Activated naive CD8-positive, alpha-beta T cell treated with anti-CD3 and anti-CD28 coated beads, Interleukin-2, amount 10 ng/mL, durations not matched to agents 7 days and 5 days (primary cell): ENCODE results near the gene SPSB1. TPM values are rescaled to one million over a fixed set of nuclear protein-coding genes. Genes with fewer than 3 reads are reported as not detected.
A peak's percentile ranks its signal among the peaks of the same experiment; 100 is the strongest.

Source experiments
- ATAC-seq: fragments of 150-1000 bp; cut with Tn5 transposase; one replicate; pipeline ENCODE4 v1.10.0; 2021; ENCODE audit warnings: low read depth, moderate library complexity
- POLR2A ChIA-PET: fragments of 350-600 bp; sonication (Branson Sonifier 250); formaldehyde crosslinking; loops from one replicate; lab custom pipeline; 2021; ENCODE audit warnings: antibody characterized with exemption; lab: Charles Lee
- DNase-seq: peaks from one replicate; pipeline ENCODE4 v3.0.0; 2021
- H3K27ac Mint-ChIP-seq: one replicate; pipeline ENCODE4 v1.8.0; 2022; ENCODE audit warnings: mild to moderate bottlenecking, mixed read lengths
- H3K27me3 Mint-ChIP-seq: one replicate; pipeline ENCODE4 v1.8.0; 2022; ENCODE audit warnings: mild to moderate bottlenecking, moderate library complexity, mixed read lengths
- H3K36me3 Mint-ChIP-seq: one replicate; pipeline ENCODE4 v1.8.0; 2021; ENCODE audit warnings: mild to moderate bottlenecking, mixed read lengths
- H3K4me1 Mint-ChIP-seq: one replicate; pipeline ENCODE4 v1.8.0; 2021; ENCODE audit warnings: mixed read lengths
- H3K4me3 Mint-ChIP-seq: one replicate; pipeline ENCODE4 v1.8.0; 2022; ENCODE audit warnings: mild to moderate bottlenecking, moderate library complexity, mixed read lengths
- H3K9me3 Mint-ChIP-seq: one replicate; pipeline ENCODE4 v1.8.0; 2021; ENCODE audit warnings: mixed read lengths
- total RNA-seq, 2 experiments: library from RNA; stranded (reverse); gene quantifications; one replicate each; pipeline ENCODE4 v1.2.3, GENCODE V29; 2021

The SPSB1 gene
- total RNA-seq, 2 experiments from 2014 or later: 1.6 TPM

GRCh38 chr1:9249534-9250410 lies 42.9 kb upstream of the SPSB1 start:
- H3K36me3 Mint-ChIP-seq: no peaks in the 10 kb centered on the region
- H3K27me3 Mint-ChIP-seq: no peaks in the 10 kb centered on the region
- POLR2A ChIA-PET: interaction anchor here (0.7 kb wide), 1 partner anchor 175 kb away, joined by 4 read pairs; no protein-coding TSS in a partner anchor
- no peak overlapping the region for H3K27ac Mint-ChIP-seq
- H3K4me1 Mint-ChIP-seq: peaks cover 13% of the 10 kb centered on the region
- no peaks in the 10 kb centered on the region for H3K9me3 Mint-ChIP-seq
- DNase-seq: peak; percentile 49
- H3K4me3 Mint-ChIP-seq: no peak overlapping the region
- peak; percentile 59 for ATAC-seq

GRCh38 chr1:9250411-9251381 lies 42.0 kb upstream of the SPSB1 start:
- Mint-ChIP-seq H3K4me1 (peaks cover 11% of the 10 kb centered on the region), H3K9me3 (no peaks in the 10 kb centered on the region), H3K4me3 (no peak overlapping the region), H3K27ac (no peak overlapping the region), H3K36me3 (no peaks in the 10 kb centered on the region), H3K27me3 (no peaks in the 10 kb centered on the region)
- DNase-seq: no peak
- POLR2A ChIA-PET: interaction anchor here (0.7 kb wide), 1 partner anchor 174 kb away, joined by 4 read pairs; no protein-coding TSS in a partner anchor
- no peak for ATAC-seq

GRCh38 chr1:9251501-9251900 lies 41.2 kb upstream of the SPSB1 start:
- ATAC-seq: no peak
- H3K9me3 Mint-ChIP-seq: no peaks in the 10 kb centered on the region
- no peak for DNase-seq
- no peaks in the 10 kb centered on the region for H3K36me3 Mint-ChIP-seq
- H3K27me3 Mint-ChIP-seq: no peaks in the 10 kb centered on the region
- H3K27ac Mint-ChIP-seq: no peak overlapping the region
- POLR2A ChIA-PET: interaction anchor here (0.5 kb wide), 1 partner anchor 108 kb away, joined by 3 read pairs; no protein-coding TSS in a partner anchor
- H3K4me1 Mint-ChIP-seq: peaks cover 10% of the 10 kb centered on the region
- no peak overlapping the region for H3K4me3 Mint-ChIP-seq

GRCh38 chr1:9253004-9253403 lies 39.7 kb upstream of the SPSB1 start:
- peaks cover 2% of the 10 kb centered on the region for H3K9me3 Mint-ChIP-seq
- H3K4me1 Mint-ChIP-seq: peaks cover 10% of the 10 kb centered on the region
- no peak for DNase-seq
- no peak for ATAC-seq
- POLR2A ChIA-PET: no interaction called here
- no peak overlapping the region for H3K4me3 Mint-ChIP-seq
- H3K27me3 Mint-ChIP-seq: no peaks in the 10 kb centered on the region
- H3K27ac Mint-ChIP-seq: no peak overlapping the region
- H3K36me3 Mint-ChIP-seq: peaks cover 2% of the 10 kb centered on the region

GRCh38 chr1:9253453-9254105 lies 39.1 kb upstream of the SPSB1 start:
- Mint-ChIP-seq H3K9me3 (peaks cover 6% of the 10 kb centered on the region), H3K27ac (no peak overlapping the region), H3K4me3 (no peak overlapping the region), H3K27me3 (no peaks in the 10 kb centered on the region), H3K4me1 (peaks cover 11% of the 10 kb centered on the region), H3K36me3 (peaks cover 7% of the 10 kb centered on the region)
- ATAC-seq (no peak), DNase-seq (no peak)
- POLR2A ChIA-PET: no interaction called here

- Mint-ChIP-seq H3K4me3 (no peak overlapping the region), H3K27ac (no peak overlapping the region), H3K36me3 (peaks cover 13% of the 10 kb centered on the region), H3K9me3 (peaks cover 18% of the 10 kb centered on the region), H3K27me3 (no peaks in the 10 kb centered on the region), H3K4me1 (peaks cover 13% of the 10 kb centered on the region)
- no peak for DNase-seq
- POLR2A ChIA-PET: interaction anchor here (0.6 kb wide), 1 partner anchor 287 kb away, joined by 3 read pairs; no protein-coding TSS in a partner anchor
- ATAC-seq: no peak
Observed at GRCh38 chr1:9256332-9256731, 36.4 kb upstream of the SPSB1 start.

- peaks cover 18% of the 10 kb centered on the region for H3K9me3 Mint-ChIP-seq
- H3K27me3 Mint-ChIP-seq: no peaks in the 10 kb centered on the region
- H3K4me3 Mint-ChIP-seq: no peak overlapping the region
- H3K27ac Mint-ChIP-seq: no peak overlapping the region
- DNase-seq (no peak), ATAC-seq (no peak)
- peaks cover 13% of the 10 kb centered on the region for H3K36me3 Mint-ChIP-seq
- POLR2A ChIA-PET: no interaction called here
- peaks cover 16% of the 10 kb centered on the region for H3K4me1 Mint-ChIP-seq
Observed at GRCh38 chr1:9257851-9258250, 34.8 kb upstream of the SPSB1 start.

GRCh38 chr1:9258629-9259028 lies 34.1 kb upstream of the SPSB1 start:
- no peaks in the 10 kb centered on the region for H3K27me3 Mint-ChIP-seq
- peaks cover 16% of the 10 kb centered on the region for H3K4me1 Mint-ChIP-seq
- peak overlapping the region; percentile 12 for H3K27ac Mint-ChIP-seq
- no peak for DNase-seq
- peaks cover 13% of the 10 kb centered on the region for H3K36me3 Mint-ChIP-seq
- no peak for ATAC-seq
- no peak overlapping the region for H3K4me3 Mint-ChIP-seq
- POLR2A ChIA-PET: no interaction called here
- peaks cover 18% of the 10 kb centered on the region for H3K9me3 Mint-ChIP-seq

GRCh38 chr1:9260059-9260766 lies 32.5 kb upstream of the SPSB1 start:
- ATAC-seq: no peak
- Mint-ChIP-seq H3K36me3 (peaks cover 13% of the 10 kb centered on the region), H3K27me3 (no peaks in the 10 kb centered on the region)

GRCh38 chr1:9261496-9261895 lies 31.2 kb upstream of the SPSB1 start:
- POLR2A ChIA-PET: no interaction called here
- Mint-ChIP-seq H3K4me3 (no peak overlapping the region), H3K9me3 (peaks cover 18% of the 10 kb centered on the region), H3K27ac (no peak overlapping the region), H3K4me1 (peaks cover 10% of the 10 kb centered on the region), H3K36me3 (peaks cover 13% of the 10 kb centered on the region), H3K27me3 (no peaks in the 10 kb centered on the region)
- no peak for DNase-seq
- ATAC-seq: no peak

More at GRCh38 chr1:9260059-9260766, 32.5 kb upstream of the SPSB1 start:
- H3K9me3 Mint-ChIP-seq: peaks cover 18% of the 10 kb centered on the region
- POLR2A ChIA-PET: no interaction called here
- no peak overlapping the region for H3K27ac Mint-ChIP-seq
- DNase-seq: no peak
- H3K4me1 Mint-ChIP-seq: peaks cover 7% of the 10 kb centered on the region
- no peak overlapping the region for H3K4me3 Mint-ChIP-seq

- no peak for ATAC-seq
- POLR2A ChIA-PET: no interaction called here
- Mint-ChIP-seq H3K36me3 (peaks cover 13% of the 10 kb centered on the region), H3K4me1 (peaks cover 10% of the 10 kb centered on the region), H3K27ac (no peak overlapping the region), H3K4me3 (no peak overlapping the region), H3K27me3 (no peaks in the 10 kb centered on the region), H3K9me3 (peaks cover 18% of the 10 kb centered on the region)
- DNase-seq: no peak
Observed at GRCh38 chr1:9262096-9262986, 30.4 kb upstream of the SPSB1 start.
